NCI-H2029 treated with DMSO at 0.1 percent for 48 hours (cell line): ENCODE results near the gene FXYD7.

Source experiments
- DNase-seq: peaks from one replicate; lab custom pipeline; 2025; lab: John Stamatoyannopoulos, UW

Gene FXYD7

GRCh38 chr19:35110974-35111373 lies 32.1 kb upstream of the FXYD7 start:
- no peak for DNase-seq

DNA sequence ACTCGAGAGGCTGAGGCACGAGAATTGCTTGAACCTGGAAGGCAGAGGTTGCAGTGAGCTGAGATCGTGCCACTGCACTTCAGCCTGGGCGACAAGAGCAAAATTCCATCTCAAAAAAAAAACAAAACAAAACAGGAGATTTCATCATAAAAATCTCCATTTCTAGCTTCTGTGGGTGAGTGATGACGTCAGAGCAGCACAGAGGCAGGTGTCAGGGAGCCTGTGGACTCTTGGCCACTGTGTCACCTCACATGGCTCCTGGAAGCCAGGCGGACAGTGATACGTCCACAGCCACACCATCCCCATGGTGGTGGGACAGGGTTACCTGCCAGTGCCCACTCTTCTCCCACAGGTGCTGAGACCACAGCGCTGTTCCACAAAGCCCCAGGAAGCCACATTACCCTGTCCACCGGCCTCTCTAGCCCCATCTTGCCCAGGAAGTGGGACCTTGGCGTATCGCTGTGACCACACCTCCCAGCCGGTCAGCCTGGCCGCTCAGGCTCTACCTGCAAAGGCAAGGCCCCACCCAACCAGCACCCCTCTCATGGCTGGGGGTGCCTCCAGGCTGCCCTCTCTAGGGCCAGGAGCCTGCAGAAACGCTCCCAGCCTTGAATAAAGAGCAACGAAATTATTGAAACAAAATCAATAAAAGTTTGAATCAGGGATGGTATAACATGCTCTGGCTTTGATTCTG lies 29.9 kb upstream of the FXYD7 start:
- no peak for DNase-seq

GRCh38 chr19:35114353-35115176 lies 28.5 kb upstream of the FXYD7 start:
- DNase-seq: no peak

- no peak for DNase-seq
These were observed 27.7 kb upstream of the FXYD7 start, which contains the start of gene FXYD3 for GRCh38 chr19:35115177-35115951. Gene FXYD3, plus strand, starts transcription at chr19:35115823. Its CDS starts 3,554 bp downstream, at chr19:35119377.

GRCh38 chr19:35116072-35116801 lies 26.8 kb upstream of the FXYD7 start:
- DNase-seq: no peak

DNA sequence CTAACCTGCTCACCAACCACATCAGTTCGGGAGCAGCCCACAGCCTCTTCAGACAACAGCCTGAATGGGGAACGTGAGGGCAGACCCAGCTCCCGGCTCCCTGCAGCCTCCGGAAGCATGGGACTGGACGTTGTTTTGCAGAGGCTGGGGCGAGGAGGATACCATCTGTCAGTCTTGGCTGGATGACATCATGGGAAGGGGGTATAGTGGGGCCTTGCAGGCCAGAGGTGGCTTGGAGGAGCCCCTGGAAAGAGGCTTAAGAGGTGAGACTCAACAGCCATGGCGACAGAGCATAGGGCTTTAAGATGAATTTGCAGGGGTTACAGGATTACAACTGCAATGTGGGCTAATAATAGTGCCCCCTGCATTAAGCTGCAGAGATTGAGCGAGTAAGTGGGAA lies 25.9 kb upstream of the FXYD7 start:
- DNase-seq: no peak

DNA sequence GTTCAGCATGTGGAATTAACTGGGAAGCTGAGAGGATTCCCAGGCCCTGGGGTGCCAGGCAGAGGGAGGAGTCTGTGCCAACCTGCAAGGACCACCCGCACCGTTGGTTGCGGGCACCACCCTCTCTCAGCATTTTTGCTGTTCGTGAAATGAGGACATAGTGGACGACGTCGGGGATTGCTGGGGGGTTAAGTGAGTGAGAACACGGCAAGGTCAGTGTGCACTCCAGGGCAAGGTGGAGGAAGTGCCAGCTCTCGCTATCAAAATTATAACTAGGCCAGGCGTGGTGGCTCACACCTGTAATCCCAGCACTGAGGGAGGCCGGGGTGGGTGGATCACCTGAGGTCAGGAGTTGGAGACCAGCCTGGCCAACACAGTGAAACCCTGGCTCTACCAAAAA lies 25.3 kb upstream of the FXYD7 start:
- no peak for DNase-seq

GRCh38 chr19:35118268-35119020 lies 24.6 kb upstream of the FXYD7 start:
- no peak for DNase-seq

DNA sequence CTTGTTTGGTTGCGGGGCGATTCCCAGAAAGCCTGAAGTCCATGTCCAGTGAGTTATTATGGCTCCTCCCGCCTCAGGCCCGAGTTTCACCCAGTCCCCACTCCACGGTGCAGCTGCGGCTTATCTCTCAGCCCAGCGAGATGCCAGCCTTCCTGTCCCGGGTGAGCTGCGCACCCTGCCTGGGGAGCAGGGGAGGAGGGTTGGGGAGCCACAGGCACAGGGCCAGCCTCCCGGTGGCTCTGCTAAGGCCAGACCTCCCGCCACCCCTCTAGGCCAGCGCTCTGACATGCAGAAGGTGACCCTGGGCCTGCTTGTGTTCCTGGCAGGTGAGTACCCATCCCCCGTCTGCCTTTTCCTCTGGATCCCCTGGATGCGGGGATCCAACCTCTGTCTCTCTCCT lies 24.0 kb upstream of the FXYD7 start:
- DNase-seq: no peak

DNA sequence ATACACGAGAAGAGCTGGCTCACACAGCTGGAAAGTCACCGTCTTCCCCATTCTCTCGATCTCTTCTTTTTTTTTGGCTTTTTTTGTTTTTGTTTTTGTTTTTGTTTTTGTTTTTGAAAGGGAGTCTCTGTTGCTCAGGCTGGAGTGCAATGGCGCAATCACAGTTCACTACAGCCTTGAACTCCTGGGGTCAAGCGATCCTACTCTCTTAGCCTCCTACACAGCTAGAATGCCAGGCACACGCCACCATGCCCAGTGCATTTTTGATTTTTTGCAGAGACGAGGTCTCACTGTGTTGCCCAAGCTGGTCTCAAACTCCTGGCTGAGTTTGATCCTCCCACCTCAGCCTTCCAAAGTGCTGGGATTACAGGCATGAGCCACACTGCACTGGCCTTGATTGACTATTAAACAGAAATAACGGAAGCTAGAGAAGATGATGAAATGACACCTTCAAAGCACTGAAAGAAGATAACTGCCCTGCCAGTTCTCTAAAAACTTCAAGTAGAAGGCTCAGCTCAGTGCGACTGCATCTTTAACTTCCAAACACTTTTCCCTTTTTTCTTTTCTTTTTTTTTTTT lies 23.4 kb upstream of the FXYD7 start:
- DNase-seq: no peak

DNA sequence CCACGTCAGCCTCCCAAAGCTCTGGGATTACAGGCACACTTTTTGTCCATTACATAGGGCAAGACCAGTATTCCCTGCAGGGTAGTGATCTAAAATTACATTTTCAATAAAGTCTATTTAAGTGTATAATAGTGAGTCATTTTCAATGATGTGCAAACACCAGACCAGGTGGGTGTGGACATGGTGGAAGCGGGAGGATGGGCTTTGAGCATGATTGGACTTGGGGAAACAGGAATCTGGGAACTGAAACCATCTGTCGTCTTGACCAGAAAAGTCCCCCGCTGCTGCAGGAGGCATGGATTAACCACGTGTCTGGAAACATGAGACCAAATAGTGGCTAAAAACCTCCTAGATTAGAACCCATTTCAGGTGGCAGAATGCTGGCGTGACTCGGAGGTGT lies 22.6 kb upstream of the FXYD7 start:
- no peak for DNase-seq

DNA sequence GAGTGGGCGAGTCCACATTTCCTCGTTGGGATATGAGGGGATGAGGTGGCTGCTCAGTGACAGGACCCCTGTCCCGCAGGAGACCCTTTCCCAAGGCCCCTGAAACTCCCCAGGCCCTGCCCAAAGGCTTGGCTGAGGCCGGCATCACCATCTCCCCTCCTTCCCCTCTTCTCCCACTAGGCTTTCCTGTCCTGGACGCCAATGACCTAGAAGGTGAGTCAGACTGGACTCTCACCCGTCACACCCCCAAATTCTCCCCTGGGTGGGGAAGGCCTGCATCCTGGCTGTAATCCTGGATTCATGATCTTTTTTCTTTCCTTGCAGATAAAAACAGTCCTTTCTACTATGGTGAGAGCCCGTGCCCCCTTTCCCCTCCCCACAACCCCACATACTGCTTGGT lies 22.2 kb upstream of the FXYD7 start:
- no peak for DNase-seq

DNA sequence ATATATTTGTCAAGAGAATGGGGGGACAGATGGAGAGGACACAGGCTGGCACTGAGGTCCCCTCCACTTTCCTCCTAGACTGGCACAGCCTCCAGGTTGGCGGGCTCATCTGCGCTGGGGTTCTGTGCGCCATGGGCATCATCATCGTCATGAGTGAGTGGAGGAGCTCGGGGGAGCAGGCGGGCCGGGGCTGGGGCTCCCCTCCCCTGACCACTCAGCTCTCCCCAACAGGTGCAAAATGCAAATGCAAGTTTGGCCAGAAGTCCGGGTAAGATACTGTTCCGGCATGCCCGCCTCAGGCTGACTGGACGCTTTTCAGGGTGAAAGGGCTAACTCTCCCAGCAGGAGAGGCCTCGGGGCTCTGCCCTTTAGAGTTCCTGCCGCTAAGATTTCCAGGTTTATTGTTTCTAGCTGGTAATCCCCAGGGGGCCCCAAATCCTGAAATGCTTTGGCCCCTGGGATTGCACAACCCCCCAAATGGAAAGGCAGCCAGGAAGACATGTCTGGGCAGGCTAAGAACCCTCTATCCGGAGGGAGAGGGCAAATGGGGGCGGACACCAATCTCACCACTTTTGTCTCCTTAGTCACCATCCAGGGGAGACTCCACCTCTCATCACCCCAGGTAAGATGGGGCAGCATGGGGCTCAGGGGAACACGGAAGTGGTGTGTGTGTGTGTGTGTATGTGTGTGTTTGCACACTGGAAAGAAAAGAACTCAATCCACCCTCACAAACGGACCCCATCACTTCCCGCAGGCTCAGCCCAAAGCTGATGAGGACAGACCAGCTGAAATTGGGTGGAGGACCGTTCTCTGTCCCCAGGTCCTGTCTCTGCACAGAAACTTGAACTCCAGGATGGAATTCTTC lies 20.1 kb upstream of the FXYD7 start:
- no peak for DNase-seq

DNA sequence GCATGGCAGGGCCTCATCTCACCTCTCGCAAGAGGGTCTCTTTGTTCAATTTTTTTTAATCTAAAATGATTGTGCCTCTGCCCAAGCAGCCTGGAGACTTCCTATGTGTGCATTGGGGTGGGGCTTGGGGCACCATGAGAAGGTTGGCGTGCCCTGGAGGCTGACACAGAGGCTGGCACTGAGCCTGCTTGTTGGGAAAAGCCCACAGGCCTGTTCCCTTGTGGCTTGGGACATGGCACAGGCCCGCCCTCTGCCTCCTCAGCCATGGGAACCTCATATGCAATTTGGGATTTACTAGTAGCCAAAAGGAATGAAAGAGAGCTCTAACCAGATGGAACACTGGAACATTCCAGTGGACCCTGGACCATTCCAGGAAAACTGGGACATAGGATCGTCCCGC lies 19.5 kb upstream of the FXYD7 start:
- no peak for DNase-seq

DNA sequence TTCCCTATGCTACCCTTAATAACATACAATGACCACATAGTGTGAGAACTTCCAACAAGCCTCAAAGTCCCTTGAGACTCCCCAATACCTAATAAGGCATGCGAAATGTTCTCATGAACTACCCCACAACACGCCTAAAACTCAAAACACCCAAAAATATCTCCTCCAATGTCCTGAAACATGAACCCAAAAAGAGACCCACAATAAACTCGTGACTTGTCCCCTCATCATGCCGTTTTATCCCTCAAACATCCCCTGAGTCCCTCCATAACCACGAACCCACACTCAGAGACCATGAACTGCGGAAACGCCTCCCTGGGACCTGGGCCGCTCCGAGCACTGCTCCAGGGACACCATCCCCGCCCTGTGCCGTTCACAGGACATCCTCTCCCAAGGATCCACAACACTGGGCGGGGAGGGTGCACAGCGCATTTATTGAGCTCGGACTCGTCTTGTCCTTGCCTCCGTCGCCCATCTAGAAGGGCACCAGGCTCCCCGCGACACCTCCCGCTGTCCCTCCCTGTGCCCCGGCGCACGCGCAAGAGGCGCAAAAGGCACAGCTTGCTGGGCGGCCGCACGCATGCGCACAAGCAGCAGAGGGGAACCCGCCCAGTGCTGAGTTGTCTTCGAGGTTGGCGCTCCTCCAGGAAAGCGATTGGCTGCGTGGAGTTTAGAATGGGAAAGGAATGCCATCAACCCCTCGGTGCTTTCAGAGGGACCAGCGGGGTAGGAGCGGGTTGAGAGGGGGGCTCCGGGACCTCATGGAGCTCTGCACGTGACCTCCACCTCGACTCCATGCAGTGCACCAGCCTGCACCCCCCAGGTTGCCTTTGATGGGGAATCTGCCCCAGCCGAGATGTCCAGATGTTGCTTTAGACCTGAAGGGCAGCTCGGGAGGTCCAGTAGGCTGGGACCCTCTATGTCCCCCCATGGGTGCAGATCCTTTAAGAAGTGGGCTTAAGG lies 18.7 kb upstream of the FXYD7 start:
- peak; percentile 66 for DNase-seq

- DNase-seq: no peak
These were observed 17.8 kb upstream of the FXYD7 start for GRCh38 chr19:35125270-35125717.

- no peak for DNase-seq
These were observed 17.1 kb upstream of the FXYD7 start for GRCh38 chr19:35125749-35126623.

GRCh38 chr19:35126624-35126959 lies 16.5 kb upstream of the FXYD7 start:
- no peak for DNase-seq
